ENCODE measurements around the gene GRXCR2. TPM values are rescaled to one million over a fixed set of nuclear protein-coding genes. Genes with fewer than 3 reads are reported as not detected.
A peak's percentile ranks its signal among the peaks of the same experiment; 100 is the strongest.

Gene GRXCR2
- total and polyA plus RNA-seq, 2 of the 13 experiments (the other 11 are each of a cell fraction or from before 2014, with no cell fraction given) = not detected

- TF ChIP-seq ZBTB40 (IDR thresholded peaks at IDR 0.05) (no peak), ZBTB40 (CRISPR knock-in tag; IDR thresholded peaks at IDR 0.05) (peak; percentile 22; the same call in 1 of the 2 replicates), HDAC1 (CRISPR knock-in tag; IDR thresholded peaks at IDR 0.05) (no peak), ZNF337 (CRISPR knock-in tag; IDR thresholded peaks at IDR 0.05; ENCODE audit: borderline replicate concordance, low read depth) (no peak), MATR3 (CRISPR knock-in tag; IDR thresholded peaks at IDR 0.05) (no peak), PITX1 (CRISPR knock-in tag; IDR thresholded peaks at IDR 0.05) (no peak), RBFOX2 (IDR thresholded peaks at IDR 0.05; ENCODE audit: low read depth, low read length) (0 out of 2 replicates have a peak, but pooled peaks have one; percentile 14), ZNF414 (CRISPR knock-in tag; IDR thresholded peaks at IDR 0.05) (no peak), PBX2 (CRISPR knock-in tag; IDR thresholded peaks at IDR 0.05) (no peak), ZNF292 (CRISPR knock-in tag; IDR thresholded peaks at IDR 0.05; ENCODE audit: borderline replicate concordance, low read depth) (peak; percentile 78; the same call in 1 of the 2 replicates), MED1 (CRISPR knock-in tag; IDR thresholded peaks at IDR 0.05) (no peak), CBX5 (CRISPR knock-in tag; IDR thresholded peaks at IDR 0.05; ENCODE audit: borderline replicate concordance) (no peak), TIGD3 (CRISPR knock-in tag; IDR thresholded peaks at IDR 0.05; ENCODE audit: borderline replicate concordance) (no peak), SALL1 (CRISPR knock-in tag; IDR thresholded peaks at IDR 0.05) (peak; percentile 19; the same call in 1 of the 2 replicates), TGIF2 (CRISPR knock-in tag; IDR thresholded peaks at IDR 0.05) (no peak), ZBTB37 (CRISPR knock-in tag; IDR thresholded peaks at IDR 0.05) (no peak), CENPT (CRISPR knock-in tag; IDR thresholded peaks at IDR 0.05; ENCODE audit: low read depth) (no peak)
Measured at GRCh38 chr5:145856285-145856818, 16.5 kb downstream of the GRXCR2 start (continued).
